Left renal pelvis (tissue), 4 donors: Measurements from ENCODE around the gene NTSR1. TPM values are rescaled to one million over a fixed set of nuclear protein-coding genes. Genes with fewer than 3 reads are reported as not detected.

Experiments used
- DNase-seq, 4 donors: peaks; one replicate each; pipeline ENCODE4 v3.0.0-alpha.2; 2013; ENCODE audit warnings: low read depth in 4 of 4, low spot score in 3 of 4
- polyA plus RNA-seq, 4 donors: library from polyadenylated mRNA; unstranded; fragments of 120-200 nt; gene quantifications; one replicate each; pipeline ENCODE4 v1.2.1, GENCODE V29; 2013; ENCODE audit not compliant: insufficient read length in 4 of 4

Gene NTSR1
- polyA plus RNA-seq, 4 donors = 0.10 to 1.4 (median 1.2) TPM

DNA sequence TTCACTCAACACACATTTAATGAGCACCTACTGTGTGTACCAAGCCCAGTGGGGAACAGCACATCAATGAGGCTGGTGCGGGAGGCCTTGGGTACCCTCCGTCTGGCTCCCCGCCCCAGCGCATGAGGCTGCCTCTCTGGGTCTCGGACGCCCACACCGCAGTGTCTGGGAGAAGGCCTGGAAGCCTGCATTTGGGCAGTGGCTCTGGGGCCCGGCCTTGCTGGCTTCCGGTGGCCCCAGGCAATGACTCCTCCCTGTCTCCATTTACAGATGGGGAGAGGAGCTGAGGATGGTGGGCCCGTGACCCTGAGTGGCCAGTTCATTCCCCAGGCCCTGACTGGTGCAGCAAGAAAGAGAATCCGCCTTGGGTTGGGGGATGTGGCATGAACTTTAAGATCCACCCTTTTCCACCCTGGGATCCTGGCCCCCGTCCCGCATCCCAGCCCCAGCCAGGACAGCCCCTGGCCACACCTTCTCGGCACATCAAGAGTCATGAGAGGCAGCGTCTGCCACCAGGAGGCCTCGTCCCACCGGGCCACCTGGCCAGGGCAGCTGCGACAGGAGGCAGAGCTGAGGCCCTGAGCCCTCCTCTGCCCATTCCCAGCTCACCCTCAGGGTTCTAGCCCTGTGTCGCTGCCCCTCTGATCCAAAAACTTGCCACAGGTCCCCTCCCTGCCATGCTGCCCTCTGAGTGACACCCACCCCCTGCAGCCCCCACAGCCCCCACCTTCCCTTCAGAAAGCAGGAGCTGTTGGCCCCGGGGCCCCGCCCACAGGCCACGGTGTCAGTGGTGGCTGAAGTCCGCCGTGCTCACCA is 70.2 kb downstream of the NTSR1 start:
- DNase-seq = no peak

DNA sequence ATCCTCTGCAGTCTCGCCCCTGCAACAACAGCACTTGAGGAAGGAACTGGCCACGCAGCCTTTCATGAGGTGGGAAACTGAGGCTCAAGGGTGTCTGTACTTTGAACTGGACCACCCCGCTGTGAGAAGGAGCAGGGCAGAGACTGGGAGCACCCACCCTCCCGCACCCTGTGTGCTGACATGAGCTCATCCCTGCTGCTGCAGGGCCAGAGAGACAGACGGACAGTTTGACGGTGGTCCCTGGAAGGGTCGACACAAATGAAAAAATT is 70.7 kb downstream of the NTSR1 start:
- DNase-seq = no peak

DNA sequence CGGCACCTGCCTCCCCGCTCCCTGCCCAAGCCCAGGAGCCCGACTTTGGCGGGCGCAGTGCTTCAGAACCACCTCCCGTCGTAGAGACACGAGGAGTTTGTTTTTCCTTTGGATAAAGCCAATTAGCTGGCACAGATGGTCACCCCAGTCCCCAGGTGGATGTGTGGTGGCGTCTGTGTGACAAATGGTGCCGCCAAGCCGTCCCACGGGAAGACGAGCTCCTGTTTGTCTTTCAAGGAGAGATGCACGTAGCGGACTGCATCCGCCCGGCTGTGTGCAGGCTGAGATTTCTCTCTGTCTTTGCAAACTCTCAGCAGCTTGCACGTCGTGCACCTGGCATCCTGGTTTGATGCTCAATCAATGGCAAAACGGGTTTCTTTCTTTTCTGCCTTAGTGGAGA is 71.6 kb downstream of the NTSR1 start:
- DNase-seq = no peak

DNA sequence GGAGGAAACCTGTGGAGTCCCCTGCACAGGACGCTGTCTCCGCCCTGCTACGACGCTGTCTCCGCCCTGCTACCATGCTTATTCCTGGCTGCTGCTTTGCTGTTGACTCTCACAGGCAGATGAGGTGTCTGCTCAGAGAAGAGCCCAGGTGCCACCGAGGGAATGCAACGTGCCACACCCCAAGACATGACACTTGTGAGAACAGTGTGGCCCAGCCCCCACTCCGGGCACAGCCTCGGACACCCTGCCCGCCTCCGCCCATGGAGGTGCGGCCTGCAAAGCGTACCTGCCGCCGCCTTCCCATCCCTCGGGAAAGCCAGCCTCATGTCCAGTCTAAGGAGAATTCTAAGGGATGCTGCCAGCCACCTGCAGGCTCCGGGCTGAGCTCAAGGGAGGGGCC is 72.1 kb downstream of the NTSR1 start:
- DNase-seq = no peak

DNA sequence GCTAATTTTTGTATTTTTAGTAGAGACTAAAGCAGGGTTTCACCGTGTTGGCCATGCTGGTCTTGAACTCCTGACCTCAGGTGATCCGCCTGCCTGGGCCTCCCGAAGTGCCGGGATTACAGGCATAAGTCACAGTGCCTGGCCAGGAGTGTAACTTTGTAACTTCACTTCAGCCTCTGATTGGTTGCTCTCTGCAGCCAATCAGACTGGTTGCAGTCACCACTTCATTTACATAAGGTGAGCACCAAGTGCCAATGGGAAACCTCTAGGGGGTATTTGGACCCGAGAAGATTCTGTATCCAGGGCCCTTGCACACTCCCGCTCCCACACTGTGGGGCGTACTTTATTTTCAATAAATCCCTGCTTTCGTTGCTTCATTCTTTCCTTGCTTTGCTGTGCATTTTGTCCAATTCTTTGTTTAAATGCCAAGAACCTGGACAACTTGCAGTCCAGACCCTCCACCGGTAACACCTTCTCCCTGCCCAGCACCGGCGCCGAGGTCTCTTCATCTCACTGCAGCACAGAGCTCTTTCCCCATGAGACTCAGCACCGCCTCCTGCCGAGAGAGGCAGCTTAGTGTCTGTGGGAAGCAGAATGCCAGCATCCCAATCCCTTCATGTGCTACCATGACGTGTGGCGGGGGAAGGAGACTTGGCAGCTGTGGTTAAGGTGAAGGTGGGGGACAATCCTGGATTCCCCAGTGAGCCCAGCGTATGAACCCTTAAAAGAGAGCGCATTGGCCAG is 73.7 kb downstream of the NTSR1 start:
- DNase-seq = no peak

DNA sequence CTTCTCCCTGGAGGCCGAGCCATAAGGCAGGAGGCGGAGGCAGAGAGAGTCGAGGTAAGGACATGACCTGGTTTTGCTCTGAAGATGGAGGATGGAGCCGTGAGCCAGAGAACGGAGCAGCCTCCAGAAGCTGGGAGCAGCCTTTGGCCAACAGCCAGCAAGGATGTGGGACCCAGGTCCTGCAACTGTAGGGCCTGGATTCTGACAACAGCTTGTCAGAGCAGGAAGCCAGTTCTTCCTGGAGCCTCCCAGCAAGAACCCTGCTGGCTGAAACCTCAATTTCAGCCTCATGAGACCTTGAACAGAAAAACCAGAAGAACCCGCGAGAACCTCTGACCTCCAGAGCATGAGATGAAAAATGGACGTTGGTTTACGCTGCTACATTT is 74.2 kb downstream of the NTSR1 start:
- DNase-seq = no peak

DNA sequence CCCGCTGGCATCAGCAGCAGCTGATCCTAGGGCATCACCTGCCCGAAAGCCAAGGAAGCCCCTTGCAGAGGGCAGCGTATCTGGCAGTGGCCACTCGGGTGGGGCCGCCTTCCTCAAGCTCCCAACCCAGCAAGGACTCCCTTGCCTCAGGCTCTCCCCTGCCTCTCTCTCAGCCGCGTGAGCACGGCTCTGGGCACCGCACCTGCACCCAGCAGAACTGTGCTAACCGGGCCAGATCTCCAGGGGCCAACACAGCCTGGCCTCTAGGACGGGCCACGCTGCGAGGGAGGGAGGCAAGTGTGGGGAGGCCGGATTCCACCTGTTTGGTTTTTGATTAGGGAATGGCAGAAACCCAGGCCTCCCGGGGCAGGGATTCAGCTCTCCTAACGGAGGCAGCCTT is 75.9 kb downstream of the NTSR1 start:
- DNase-seq = no peak

DNA sequence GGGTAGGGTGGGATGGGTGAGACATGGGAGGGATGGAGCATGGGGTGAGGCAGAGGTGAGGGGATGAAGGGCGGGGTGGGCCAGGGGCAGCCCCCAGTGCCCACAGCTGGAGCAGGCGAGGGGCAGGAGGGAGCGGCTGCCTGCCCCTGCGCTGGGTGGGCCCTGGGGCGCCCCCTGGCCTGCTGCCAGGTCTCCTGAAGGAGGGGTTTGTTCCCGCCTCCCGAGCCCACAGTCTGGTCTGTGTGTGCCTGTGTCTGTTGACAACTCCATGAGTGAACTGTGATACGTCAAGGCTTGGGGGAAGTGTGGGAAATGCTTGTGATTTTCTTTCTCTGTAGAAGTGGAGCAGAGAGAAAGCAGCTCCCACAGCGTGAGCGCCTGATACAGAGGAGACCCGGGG is 76.8 kb downstream of the NTSR1 start:
- no peak for DNase-seq

DNA sequence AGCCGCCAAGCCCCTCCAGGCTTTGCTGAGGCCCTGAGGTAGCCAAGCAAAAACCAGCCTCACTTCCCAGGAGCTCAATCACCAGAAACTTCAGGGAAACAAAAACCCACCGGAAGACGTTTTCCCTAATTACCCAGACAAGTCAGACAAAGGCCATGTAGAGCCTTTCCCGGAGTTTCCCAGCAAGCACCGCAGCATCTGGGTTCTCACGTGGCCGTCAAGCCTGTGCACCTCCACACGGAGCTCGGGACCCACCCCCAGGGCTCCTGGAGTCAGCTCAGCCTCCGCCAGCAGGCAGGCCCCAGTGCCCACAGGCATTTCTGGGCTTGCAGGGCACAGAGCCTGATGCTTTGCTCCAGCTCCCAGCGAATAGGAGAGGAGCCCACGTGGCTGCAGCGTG is 77.5 kb downstream of the NTSR1 start:
- no peak for DNase-seq

DNA sequence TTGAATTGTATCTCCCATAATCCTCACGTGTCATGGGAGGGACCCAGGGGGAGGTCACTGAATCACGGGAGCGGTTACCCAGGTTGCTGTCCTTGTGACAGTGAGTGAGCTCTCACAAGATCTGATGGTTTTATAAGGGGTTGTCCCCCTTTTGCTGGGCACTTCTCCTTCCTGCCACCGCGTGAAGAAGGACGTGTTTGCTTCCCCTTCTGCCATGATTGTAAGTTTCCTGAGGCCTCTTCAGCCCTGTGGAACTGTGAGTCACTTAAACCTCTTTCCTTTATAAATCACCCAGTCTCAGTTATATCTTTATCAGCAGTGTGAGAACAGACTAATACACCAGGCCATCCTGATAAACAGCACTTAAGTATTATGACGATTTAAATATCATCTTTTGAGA is 78.7 kb downstream of the NTSR1 start:
- DNase-seq = no peak

DNA sequence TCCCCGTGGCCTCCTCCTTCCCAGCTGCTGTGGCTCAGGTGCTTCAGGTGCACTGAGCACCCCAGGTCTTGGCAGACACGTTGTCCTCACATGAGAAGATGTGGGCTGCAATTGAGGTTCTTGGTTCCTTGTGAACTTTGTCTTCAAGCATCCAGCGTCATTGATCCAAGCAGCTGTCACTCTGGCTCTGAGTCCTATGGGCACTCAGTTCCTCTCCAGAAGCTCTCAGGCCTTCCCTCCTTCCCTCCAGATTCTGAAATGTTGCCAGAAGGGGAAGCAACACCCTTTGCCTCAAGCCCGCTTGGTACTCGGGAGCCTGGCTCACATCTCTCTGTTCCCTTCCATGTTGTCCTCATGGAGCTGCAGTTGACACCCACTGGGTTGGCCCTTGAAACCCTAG is 79.2 kb downstream of the NTSR1 start:
- no peak for DNase-seq

DNA sequence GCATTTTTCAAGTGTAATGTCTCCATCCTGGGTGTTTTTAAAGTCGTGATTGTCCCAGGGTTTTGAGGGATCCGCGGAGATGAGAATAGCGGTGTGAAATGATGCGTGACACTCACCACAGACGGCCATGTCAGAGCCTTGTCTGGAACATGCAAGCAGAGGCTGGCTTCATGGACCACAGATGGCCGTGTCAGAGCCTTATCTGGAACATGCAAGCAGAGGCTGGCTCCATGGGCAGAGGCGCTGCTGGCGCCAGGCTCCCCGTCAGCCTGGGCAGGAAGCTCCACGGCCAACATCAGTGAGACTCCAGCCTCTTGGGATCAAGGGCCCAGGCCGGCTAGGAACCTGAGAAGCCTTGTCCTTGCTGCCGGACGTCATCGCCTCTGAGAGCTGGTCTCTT is 80.0 kb downstream of the NTSR1 start:
- no peak for DNase-seq

DNA sequence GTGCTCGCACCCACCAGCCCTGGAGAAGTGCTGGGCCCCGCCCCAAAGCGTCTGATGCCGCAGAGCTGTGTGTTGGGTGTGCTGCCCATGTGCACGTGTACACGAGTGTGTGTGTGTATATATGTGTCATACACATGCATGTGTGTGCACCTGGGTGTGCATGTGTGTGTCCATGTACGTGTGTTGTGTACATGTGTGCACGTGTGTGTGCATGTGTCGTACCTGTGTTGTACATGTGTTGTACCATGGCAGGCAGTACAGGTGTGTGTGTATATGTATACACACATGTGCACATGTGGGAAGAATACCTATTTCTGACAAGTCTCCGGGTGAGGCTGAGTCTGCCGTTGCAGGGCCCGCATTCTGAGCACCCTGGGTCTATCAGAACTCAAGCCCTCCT is 81.4 kb downstream of the NTSR1 start:
- no peak for DNase-seq

DNA sequence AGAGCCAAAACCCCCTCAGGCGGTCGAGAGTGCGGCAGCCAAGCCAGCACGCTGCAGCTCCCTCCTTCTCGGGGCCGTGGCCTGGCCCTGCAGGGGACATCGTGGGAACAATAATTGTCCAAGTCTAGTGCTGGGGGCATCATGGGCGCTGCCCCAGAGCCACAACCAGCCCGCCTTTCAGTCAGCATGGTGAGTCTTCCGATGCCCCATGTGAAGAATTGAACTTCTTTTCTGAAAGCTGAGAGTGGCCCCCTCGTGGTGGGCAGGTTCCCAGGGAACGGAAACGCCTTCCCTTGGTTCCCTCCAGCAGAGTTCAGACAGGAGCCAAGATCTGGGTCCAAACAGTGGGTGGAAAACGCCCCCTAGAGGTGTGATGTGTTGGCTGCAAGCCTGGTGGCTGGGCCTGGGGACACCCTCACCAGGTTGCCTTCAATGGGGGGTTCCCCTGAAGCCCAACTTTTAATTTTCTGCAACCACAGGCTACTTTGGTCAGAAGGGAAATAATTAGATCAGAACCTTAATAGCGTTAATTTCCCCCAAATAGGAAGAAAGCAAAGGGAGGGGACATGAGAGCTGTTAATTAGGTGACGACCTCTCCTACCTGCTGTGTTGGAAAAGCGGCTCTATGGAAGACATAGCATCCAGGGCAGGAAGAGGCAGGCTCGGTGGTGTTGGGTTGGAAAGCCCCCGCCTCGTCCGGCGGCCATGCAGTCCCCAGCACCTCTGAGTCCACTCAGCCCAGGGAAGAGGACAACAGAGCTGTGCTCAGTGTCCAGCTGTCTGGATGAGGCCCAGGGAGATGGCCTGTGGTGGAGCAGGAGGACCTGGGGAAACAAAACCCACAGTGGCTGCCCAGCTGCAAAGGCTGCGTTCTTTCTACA is 82.9 kb downstream of the NTSR1 start:
- DNase-seq = peak in 2 of 4 donors; percentile 82 to 87

DNA sequence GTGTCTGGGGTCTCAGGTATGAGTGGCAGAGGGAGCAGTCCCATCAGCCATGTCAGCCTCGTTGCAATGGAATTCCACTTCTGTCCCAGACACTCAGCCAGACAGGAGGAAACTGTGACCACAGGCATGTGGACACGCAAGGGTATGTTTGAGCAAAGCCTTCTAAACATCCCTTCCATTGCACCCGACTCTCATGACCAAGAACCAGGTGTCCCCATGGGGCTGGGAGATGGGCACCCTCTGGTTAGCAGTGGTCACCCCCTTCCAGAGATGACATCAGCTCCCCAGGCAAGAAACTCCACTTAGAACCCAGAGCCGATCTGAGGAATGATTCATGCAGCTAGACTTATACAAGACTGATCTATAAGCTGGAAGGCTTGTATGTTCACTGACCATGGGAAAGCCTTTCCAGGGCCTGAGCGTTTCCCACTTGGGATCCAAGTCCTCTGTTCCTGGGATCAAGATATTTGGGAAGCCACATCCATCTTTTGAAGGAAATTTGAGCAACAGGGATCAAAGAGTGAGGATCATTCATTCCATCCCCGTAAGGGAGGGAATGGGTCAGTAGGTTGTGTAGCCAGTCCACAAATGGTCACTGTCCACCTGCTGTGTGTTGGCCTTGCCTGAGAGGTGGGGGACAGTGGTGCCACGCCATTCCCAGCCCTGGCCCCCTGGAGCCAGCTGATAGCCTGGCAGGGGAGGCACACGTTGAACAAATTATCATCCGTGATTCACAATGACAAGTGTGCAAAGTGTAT is 83.7 kb downstream of the NTSR1 start:
- no peak for DNase-seq

DNA sequence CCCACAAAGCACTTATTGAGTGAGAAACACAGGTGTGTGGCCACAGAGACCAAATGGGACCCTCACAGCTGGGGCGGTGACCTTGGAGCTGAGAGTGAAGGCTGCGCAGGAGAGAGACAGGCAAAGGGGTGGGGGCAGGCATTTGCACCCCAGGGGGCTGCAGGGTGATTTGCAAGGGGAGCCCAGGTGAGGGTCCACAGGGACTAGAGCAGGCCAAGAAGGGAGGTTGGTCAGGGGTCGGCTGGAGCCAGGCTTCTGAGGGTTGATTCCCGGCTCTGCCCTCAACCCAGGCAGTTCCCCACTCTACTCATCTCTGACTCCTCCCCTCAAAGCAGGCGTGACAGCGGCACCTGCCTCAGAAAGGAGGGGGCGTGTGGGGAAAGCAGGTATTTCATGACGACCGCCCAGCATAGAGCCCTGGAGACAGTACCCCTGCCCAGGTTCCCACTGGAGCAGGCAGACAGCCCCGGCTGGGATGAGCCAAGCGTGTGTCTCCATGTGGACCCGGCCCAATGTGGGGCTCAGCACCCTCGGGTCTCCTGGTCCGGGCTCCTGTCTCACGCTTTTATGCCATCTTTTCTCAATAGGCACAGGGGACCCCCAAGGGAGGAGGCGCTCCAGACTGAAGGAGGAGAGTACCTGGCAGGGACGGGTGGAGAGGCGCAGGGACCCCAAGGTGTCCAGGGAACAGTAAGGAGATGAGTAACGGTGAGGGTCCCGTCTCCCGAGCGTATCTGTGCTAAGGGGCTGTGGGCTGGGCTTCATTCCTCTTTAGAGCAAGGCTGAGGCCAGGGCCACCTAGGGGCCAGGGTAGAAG is 84.5 kb downstream of the NTSR1 start:
- DNase-seq = no peak

DNA sequence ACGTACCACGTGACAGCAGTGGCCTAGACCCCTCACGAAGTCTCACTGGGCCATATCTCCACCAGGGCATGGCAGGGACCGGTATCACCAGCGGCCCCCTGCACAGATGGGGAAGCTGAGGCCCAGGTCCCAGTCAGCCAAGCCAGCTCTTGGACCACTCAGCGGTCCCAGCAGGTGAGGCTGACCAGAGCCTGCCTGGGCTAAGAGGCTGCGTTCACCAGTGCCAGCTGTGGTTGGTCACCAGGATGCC is 85.0 kb downstream of the NTSR1 start:
- DNase-seq = no peak

DNA sequence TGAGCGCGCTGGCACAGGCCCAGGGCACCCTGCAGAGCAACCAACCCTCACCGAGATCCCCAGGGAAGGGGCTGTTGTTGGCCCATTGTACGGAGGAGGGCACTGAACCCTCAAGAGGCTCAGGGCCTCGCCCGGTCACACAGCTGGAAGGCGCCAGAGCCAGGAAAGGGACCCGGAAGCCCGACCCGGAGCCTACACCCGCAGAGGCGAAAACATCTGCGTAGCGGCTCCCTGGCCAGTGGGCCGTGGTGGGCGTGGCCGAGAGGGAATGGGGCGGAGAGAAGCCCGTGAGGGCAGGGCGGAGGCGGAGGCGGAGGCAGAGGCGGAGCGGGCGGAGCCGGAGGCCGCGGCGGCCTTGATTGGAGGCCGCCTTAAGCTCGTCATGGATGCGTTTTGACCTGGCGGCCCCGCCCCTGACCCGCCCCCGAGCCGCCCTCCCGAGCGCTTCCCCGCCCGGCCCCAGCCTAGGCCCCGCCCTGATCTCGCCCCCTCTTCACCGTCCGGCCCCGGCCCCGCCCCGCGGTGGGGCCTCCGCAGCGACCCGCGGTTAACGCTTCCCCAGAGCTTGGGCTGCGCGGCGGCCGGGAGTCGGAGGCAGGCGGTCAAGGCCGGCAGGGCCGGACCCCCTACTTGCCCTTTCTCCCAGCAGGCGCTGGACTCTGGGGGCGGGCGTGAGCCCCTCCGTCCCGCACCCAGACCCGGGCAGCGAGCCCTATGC is 85.5 kb downstream of the NTSR1 start:
- DNase-seq = peak; percentile 79 to 92 (median 90)

DNA sequence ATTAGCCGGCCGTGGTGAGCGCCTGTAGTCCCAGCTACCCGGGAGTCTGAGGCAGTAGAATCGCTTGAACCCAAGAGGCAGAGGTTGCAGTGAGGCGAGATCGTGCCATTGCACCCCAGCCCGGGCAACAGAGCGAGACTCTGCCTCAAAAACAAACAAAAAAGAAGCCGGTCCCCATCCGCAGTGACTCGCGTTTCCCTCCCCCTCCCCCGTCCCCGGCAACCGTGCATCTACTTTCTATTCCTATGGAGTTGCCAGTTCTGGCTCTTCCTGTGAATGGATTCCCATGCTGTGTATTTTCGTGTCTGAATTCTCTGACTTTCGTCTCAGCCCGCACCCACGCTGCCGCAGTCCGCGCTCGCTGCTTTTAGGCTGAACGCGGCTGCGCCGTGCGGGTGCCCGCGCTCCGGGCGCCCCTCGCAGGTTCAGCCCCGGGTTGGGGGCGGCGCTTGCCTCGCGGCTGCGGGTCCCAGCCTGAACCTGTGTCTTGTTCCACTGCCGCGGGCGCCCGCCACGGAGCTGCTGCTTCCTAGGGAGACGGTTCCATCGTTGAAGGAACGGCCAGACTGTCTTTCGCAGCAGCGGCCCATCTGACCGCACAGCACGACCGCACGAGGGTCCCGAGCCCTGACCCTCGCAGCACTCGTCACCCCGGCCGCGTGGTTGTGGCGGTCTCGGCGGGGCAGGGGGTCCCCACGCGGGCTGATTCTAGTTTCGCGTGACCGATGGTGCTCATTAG is 86.6 kb downstream of the NTSR1 start:
- no peak for DNase-seq
